Vagina (tissue), 2 donors: ENCODE measurements around the gene ARMC9.

Experiments
- CTCF ChIP-seq, 3 experiments: fragments of 450-650 bp in 2 of 3; fragments of 200-600 bp in 1 of 3; sonication (generic) in 1 of 3; IDR thresholded peaks; one replicate each; pipeline ENCODE4 v1.5.1; 2017 to 2019; ENCODE audit warnings: antibody characterized with exemption in 3 of 3, mild to moderate bottlenecking in 2 of 3, moderate library complexity in 2 of 3
- POLR2A ChIP-seq, 2 donors: fragments of 450-650 bp; IDR thresholded peaks; one replicate each; pipeline ENCODE4 v1.6.1; 2017; ENCODE audit warnings: antibody characterized with exemption in 2 of 2, mild to moderate bottlenecking in 2 of 2, moderate library complexity in 2 of 2
- POLR2AphosphoS5 ChIP-seq, 2 donors: sonication (generic); formaldehyde crosslinking; IDR thresholded peaks; one replicate each; pipeline ENCODE4 v1.9.0; 2017; ENCODE audit warnings: antibody characterized with exemption in 2 of 2, mild to moderate bottlenecking in 2 of 2, low read depth in 1 of 2; ENCODE audit not compliant: insufficient read depth in 1 of 2

GRCh38 chr2:231181860-231182512 lies 16.4 kb upstream of the ARMC9 start:
- TF ChIP-seq POLR2AphosphoS5 (IDR thresholded peaks at IDR 0.05; ENCODE audit: insufficient read depth in 1 of 2, low read depth in 1 of 2), result no peak
- TF ChIP-seq CTCF (IDR thresholded peaks at IDR 0.05), result no peak
- TF ChIP-seq POLR2A (IDR thresholded peaks at IDR 0.05), result no peak
